Measurements from ENCODE around the gene C10orf67. TPM values are rescaled to one million over a fixed set of nuclear protein-coding genes. Genes with fewer than 3 reads are reported as not detected.

C10orf67 gene

GRCh38 chr10:23157239-23157681 lies 187.3 kb downstream of the C10orf67 start:
- Histone ChIP-seq H3K4me3 (replicated peaks; ENCODE audit: insufficient read depth, low read length) (no peak overlapping the region), H3K27ac (replicated peaks) (no peak overlapping the region), H3K27me3 (ENCODE audit: insufficient read depth, poor library complexity, severe bottlenecking) (no peaks in the 10 kb centered on the region)
- TF ChIP-seq POLR2AphosphoS5 (IDR thresholded peaks at IDR 0.05; ENCODE audit: low read depth) (no peak), REST (IDR thresholded peaks at IDR 0.05; ENCODE audit: insufficient replicate concordance, low read depth) (no peak)
- no peak for DNase-seq (ENCODE audit: low read depth in 1 of 2, low spot score in 1 of 2)

- Histone ChIP-seq H3K4me3 (replicated peaks; ENCODE audit: insufficient read depth, low read length) (no peak overlapping the region), H3K27ac (replicated peaks) (no peak overlapping the region), H3K27me3 (ENCODE audit: insufficient read depth, poor library complexity, severe bottlenecking) (no peaks in the 10 kb centered on the region)
- no peak for DNase-seq (ENCODE audit: low read depth in 1 of 2, low spot score in 1 of 2)
- TF ChIP-seq REST (IDR thresholded peaks at IDR 0.05; ENCODE audit: insufficient replicate concordance, low read depth) (no peak), POLR2AphosphoS5 (IDR thresholded peaks at IDR 0.05; ENCODE audit: low read depth) (no peak), GABPA (IDR thresholded peaks at IDR 0.05; ENCODE audit: low read depth) (no peak), SPI1 (IDR thresholded peaks at IDR 0.05; ENCODE audit: borderline replicate concordance, low read depth) (no peak), CTCF (IDR thresholded peaks at IDR 0.05; ENCODE audit: insufficient read depth, low read length) (no peak)
Observed at GRCh38 chr10:23156447-23157150, 188.0 kb downstream of the C10orf67 start.

- Histone ChIP-seq H3K27me3 (ENCODE audit: insufficient read depth, poor library complexity, severe bottlenecking) (no peaks in the 10 kb centered on the region), H3K4me3 (replicated peaks; ENCODE audit: insufficient read depth, low read length) (no peak overlapping the region), H3K27ac (replicated peaks) (no peak overlapping the region)
- DNase-seq (ENCODE audit: low read depth in 1 of 2, low spot score in 1 of 2): peak in 1 of 2 experiments; percentile 4
- TF ChIP-seq CTCF (IDR thresholded peaks at IDR 0.05; ENCODE audit: insufficient read depth, low read length) (no peak), REST (IDR thresholded peaks at IDR 0.05; ENCODE audit: insufficient replicate concordance, low read depth) (no peak)
Observed at GRCh38 chr10:23155169-23155568, 189.4 kb downstream of the C10orf67 start.

Small RNA genes lying within 50 kb of the gene (microRNA-seq; reads per million reads assigned to microRNA genes)
- not detected for gene MIR1254-2

Measured in HL-60 (cell line).